Tracheal epithelial cell (primary cell): ENCODE measurements around the gene ACAD8. TPM values are rescaled to one million over a fixed set of nuclear protein-coding genes. Genes with fewer than 3 reads are reported as not detected.

Experiments used
- total RNA-seq: library from RNA; depleted of rRNA; stranded (reverse); fragments of >200 nt; gene quantifications from 2 replicates; pipeline ENCODE4 v1.2.1, GENCODE V29; 2014

ACAD8 gene
- total RNA-seq, result 11.3 and 14.5 TPM in 2 replicates

GRCh38 chr11:134253188-134253993 lies at the start of gene ACAD8, which contains the start of gene THYN1:
ACAD8 (plus strand) TSS chr11:134253568; CDS start chr11:134253601, 33 bp downstream.
THYN1 (minus strand) TSS chr11:134253352; CDS start chr11:134252882, 470 bp downstream.

GRCh38 chr11:134223836-134224709 lies 29.3 kb upstream of the ACAD8 start, which contains the start of the genes NCAPD3 and VPS26B:
NCAPD3 (minus strand) TSS chr11:134223967; CDS start chr11:134223926, 41 bp downstream.
VPS26B (plus strand) TSS chr11:134224671; CDS start chr11:134225123, 452 bp downstream.

GRCh38 chr11:134275534-134276395 lies 22.4 kb downstream of the ACAD8 start, which contains the start of gene GLB1L3:
GLB1L3 (plus strand) TSS chr11:134276379; CDS start chr11:134276741, 362 bp downstream.

Other genes starting within 250 kb of the ACAD8 start
- gene JAM3, start 184.5 kb upstream of the ACAD8 start, total RNA-seq, result 0.64 and 1.7 TPM in 2 replicates
- gene NCAPD3, start 29.6 kb upstream of the ACAD8 start, total RNA-seq, result 6.7 and 6.8 TPM in 2 replicates
- gene VPS26B, start 28.9 kb upstream of the ACAD8 start, total RNA-seq, result 20.9 and 25.3 TPM in 2 replicates
- 62.9 and 74.7 TPM in 2 replicates for gene THYN1, start 216 bp upstream of the ACAD8 start, total RNA-seq
- 2.1 and 3.9 TPM in 2 replicates for gene GLB1L3, start 22.8 kb downstream of the ACAD8 start, total RNA-seq
- 2.6 and 4.3 TPM in 2 replicates for gene GLB1L2, start 78.4 kb downstream of the ACAD8 start, total RNA-seq
- gene B3GAT1, start 158.7 kb downstream of the ACAD8 start, total RNA-seq, result not detected in 2 replicates